ENCODE data around the gene MBD1.
A peak's percentile ranks its signal among the peaks of the same experiment; 100 is the strongest.
"Not testable (repeated sequence)": the region's sequence is repeated elsewhere in the genome, so short reads cannot be mapped to it uniquely, and the experiment has no call there.

Gene MBD1

GRCh38 chr18:50308851-50309250 is 27.5 kb upstream of the MBD1 start:
- H3K9ac ChIP-seq (ENCODE audit: low read depth, low read length); H3K4me1 ChIP-seq (ENCODE audit: insufficient read depth, low read length); H3K27ac ChIP-seq (ENCODE audit: low read depth, low read length); H3K4me3 ChIP-seq (ENCODE audit: low read length); H3K36me3 ChIP-seq (ENCODE audit: insufficient read depth, low read length); H3K9me3 ChIP-seq (ENCODE audit: insufficient read depth, low read depth, low read length): not testable (repeated sequence)
- WGBS, result 88% methylated on average over 5 of the region's 5 CpGs
- peaks cover 25% of the 10 kb centered on the region for H3K27me3 ChIP-seq (ENCODE audit: insufficient read depth, low read length)

- Histone ChIP-seq H3K9ac (ENCODE audit: low read depth, low read length) (no peak overlapping the region), H3K27me3 (ENCODE audit: insufficient read depth, low read length) (peaks cover 25% of the 10 kb centered on the region), H3K36me3 (ENCODE audit: insufficient read depth, low read length) (no peaks in the 10 kb centered on the region), H3K9me3 (ENCODE audit: insufficient read depth, low read depth, low read length) (peaks cover 10% of the 10 kb centered on the region; the same call in 1 of the 2 replicates), H3K4me3 (ENCODE audit: low read length) (peak overlapping the region; percentile 77), H3K27ac (ENCODE audit: low read depth, low read length) (no peak overlapping the region), H3K4me1 (ENCODE audit: insufficient read depth, low read length) (peaks cover 3% of the 10 kb centered on the region; the same call in 1 of the 2 replicates)
- WGBS, result 27% methylated on average over 24 of the region's 26 CpGs
These were observed 26.6 kb upstream of the MBD1 start for GRCh38 chr18:50307738-50308470.

DNA sequence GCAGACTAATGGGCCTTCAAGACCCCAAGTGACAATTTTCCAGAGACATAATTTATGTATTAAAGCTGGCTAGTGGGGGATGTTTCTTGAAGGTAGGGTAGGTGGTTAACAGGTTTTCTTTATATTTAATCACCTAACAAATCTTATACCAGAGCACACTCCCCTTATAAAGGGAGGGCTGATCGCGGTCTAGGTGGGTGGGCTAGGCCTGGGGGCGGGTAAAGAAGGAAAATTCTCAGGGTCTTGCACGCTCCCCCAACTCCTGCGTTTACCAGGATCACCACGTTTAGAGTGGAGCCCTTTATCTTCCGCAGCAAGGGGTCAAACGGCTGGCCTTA is 26.0 kb upstream of the MBD1 start:
- no peak overlapping the region for H3K9ac ChIP-seq (ENCODE audit: low read depth, low read length)
- H3K27me3 ChIP-seq (ENCODE audit: insufficient read depth, low read length), result peaks cover 25% of the 10 kb centered on the region
- no peaks in the 10 kb centered on the region for H3K36me3 ChIP-seq (ENCODE audit: insufficient read depth, low read length)
- WGBS, result 7% methylated on average over 8 of the region's 8 CpGs
- H3K4me1 ChIP-seq (ENCODE audit: insufficient read depth, low read length), result peaks cover 3% of the 10 kb centered on the region; the same call in 1 of the 2 replicates
- H3K9me3 ChIP-seq (ENCODE audit: insufficient read depth, low read depth, low read length), result peaks cover 10% of the 10 kb centered on the region; the same call in 1 of the 2 replicates
- H3K4me3 ChIP-seq (ENCODE audit: low read length), result peak overlapping the region; percentile 77
- no peak overlapping the region for H3K27ac ChIP-seq (ENCODE audit: low read depth, low read length)

GRCh38 chr18:50306944-50307343 is 25.6 kb upstream of the MBD1 start:
- peaks cover 10% of the 10 kb centered on the region; the same call in 1 of the 2 replicates for H3K9me3 ChIP-seq (ENCODE audit: insufficient read depth, low read depth, low read length)
- no peak overlapping the region for H3K27ac ChIP-seq (ENCODE audit: low read depth, low read length)
- H3K27me3 ChIP-seq (ENCODE audit: insufficient read depth, low read length), result peaks cover 25% of the 10 kb centered on the region
- no peaks in the 10 kb centered on the region for H3K36me3 ChIP-seq (ENCODE audit: insufficient read depth, low read length)
- no peak overlapping the region for H3K9ac ChIP-seq (ENCODE audit: low read depth, low read length)
- 89% methylated on average over 8 of the region's 8 CpGs for WGBS
- peaks cover 3% of the 10 kb centered on the region; the same call in 1 of the 2 replicates for H3K4me1 ChIP-seq (ENCODE audit: insufficient read depth, low read length)
- H3K4me3 ChIP-seq (ENCODE audit: low read length), result peak overlapping the region; percentile 77

DNA sequence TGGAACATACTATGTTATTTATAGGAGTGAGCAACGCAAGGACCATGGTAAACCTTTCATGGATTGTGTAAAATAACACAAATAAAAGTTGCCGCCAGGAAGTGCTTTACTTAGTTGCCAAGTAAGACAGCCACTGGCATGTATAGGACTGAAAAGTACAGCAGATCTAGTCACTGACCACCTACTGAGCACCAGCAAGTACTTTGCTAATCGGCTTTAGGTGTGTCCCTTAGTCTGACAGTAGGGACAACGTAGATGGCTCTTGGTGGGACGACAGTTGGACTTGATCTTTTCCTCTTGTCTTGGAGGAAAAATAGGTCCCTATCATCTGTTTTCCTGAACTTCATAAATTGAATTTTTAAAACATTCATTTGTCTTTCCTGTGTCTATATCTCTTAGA is 19.8 kb upstream of the MBD1 start:
- no peaks in the 10 kb centered on the region for H3K36me3 ChIP-seq (ENCODE audit: insufficient read depth, low read length)
- no peak overlapping the region for H3K27ac ChIP-seq (ENCODE audit: low read depth, low read length)
- H3K9me3 ChIP-seq (ENCODE audit: insufficient read depth, low read depth, low read length), result peaks cover 10% of the 10 kb centered on the region; the same call in 1 of the 2 replicates
- peaks cover 5% of the 10 kb centered on the region for H3K27me3 ChIP-seq (ENCODE audit: insufficient read depth, low read length)
- H3K4me3 ChIP-seq (ENCODE audit: low read length), result no peak overlapping the region
- 68% methylated on average over 5 of the region's 5 CpGs for WGBS
- no peak overlapping the region for H3K9ac ChIP-seq (ENCODE audit: low read depth, low read length)
- H3K4me1 ChIP-seq (ENCODE audit: insufficient read depth, low read length), result no peaks in the 10 kb centered on the region

DNA sequence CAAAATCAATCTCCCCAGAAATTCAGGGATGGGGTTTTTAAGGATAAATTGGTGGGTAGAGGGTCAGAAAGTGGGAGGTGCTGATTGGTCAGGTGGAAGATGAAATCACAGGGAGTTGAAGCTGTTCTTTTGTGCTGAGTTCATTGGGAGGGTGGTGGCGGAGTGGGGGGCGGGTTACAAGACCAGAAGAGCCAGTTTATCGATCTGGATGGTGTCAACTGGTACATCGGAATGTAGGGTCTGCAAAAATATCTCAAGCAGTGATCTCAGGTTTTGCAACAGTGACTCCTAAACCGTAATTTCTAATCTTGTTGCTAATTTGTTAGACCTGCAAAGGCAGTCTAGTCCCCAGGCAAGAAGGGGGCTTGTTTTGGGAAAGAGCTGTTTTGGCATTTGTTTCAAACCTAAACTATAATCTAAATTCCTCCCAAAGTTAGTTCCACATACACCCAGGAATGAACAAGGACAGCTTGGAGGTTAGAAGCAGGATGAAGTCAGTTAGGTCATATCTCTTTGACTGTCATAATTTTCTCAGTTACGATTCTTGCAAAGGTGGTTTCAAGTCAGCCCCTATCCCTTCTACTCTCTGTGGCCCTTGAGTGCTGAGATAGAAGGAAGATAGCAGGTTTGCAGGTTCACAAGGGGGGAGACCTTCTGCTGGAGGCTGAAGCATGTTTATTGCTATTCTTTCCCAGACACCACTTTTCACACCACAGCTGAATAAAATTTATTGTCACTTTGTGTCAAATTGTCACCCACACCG is 18.5 kb upstream of the MBD1 start:
- H3K36me3 ChIP-seq (ENCODE audit: insufficient read depth, low read length), result no peaks in the 10 kb centered on the region
- H3K9ac ChIP-seq (ENCODE audit: low read depth, low read length), result no peak overlapping the region
- no peaks in the 10 kb centered on the region for H3K4me1 ChIP-seq (ENCODE audit: insufficient read depth, low read length)
- no peak overlapping the region for H3K27ac ChIP-seq (ENCODE audit: low read depth, low read length)
- H3K27me3 ChIP-seq (ENCODE audit: insufficient read depth, low read length), result peaks cover 3% of the 10 kb centered on the region
- H3K9me3 ChIP-seq (ENCODE audit: insufficient read depth, low read depth, low read length), result peaks cover 4% of the 10 kb centered on the region; the same call in 1 of the 2 replicates
- no peak overlapping the region for H3K4me3 ChIP-seq (ENCODE audit: low read length)
- 89% methylated on average over 6 of the region's 7 CpGs for WGBS

GRCh38 chr18:50298443-50299284 is 17.3 kb upstream of the MBD1 start:
- no peak overlapping the region for H3K27ac ChIP-seq (ENCODE audit: low read depth, low read length)
- H3K4me3 ChIP-seq (ENCODE audit: low read length), result no peak overlapping the region
- H3K9ac ChIP-seq (ENCODE audit: low read depth, low read length), result no peak overlapping the region
- no peaks in the 10 kb centered on the region for H3K4me1 ChIP-seq (ENCODE audit: insufficient read depth, low read length)
- no peaks in the 10 kb centered on the region for H3K36me3 ChIP-seq (ENCODE audit: insufficient read depth, low read length)
- H3K27me3 ChIP-seq (ENCODE audit: insufficient read depth, low read length), result peaks cover 3% of the 10 kb centered on the region
- H3K9me3 ChIP-seq (ENCODE audit: insufficient read depth, low read depth, low read length), result no peaks in the 10 kb centered on the region
- WGBS, result 95% methylated on average over 49 of the region's 49 CpGs

DNA sequence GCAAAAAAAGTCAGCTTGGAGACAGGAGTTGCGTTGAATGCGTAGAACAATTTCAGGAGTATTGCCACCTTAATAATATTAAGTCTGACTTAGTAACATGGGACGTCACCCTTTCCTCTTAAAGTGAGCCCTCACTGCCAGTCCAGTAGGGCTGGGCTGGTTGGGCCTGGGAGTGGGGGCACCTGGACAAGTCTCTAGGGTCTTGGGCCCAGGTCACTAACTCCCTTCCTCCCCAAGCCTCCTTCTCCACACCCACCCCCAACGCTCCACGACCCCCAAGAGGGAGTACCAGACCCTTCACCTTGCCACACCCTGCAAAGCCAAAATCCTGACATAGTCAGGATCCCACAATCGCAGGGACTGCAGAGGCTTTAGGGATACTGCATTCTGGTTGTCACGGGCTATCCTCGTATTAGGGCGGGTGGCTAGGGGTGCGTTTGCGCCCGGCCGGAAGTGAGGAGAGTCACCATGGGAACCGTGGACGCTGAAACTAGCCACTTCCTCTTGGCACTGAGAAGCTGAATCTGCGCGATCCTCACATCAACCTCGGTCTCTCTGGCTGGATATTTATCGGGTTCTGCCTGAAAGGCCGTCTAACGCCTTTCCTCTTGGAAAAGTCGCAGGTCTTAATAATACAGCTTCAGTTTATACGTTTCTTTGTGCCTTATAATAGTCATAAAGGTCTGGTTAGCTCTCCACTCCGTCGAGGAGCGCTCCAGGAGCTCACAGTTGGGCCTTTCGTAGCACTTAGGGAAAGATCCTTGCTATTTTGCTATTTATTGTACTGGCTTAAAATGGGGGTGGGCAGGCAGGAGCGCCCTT is 16.5 kb upstream of the MBD1 start:
- peak overlapping the region; percentile 57 for H3K4me3 ChIP-seq (ENCODE audit: low read length)
- WGBS, result 77% methylated on average over 28 of the region's 28 CpGs

DNA sequence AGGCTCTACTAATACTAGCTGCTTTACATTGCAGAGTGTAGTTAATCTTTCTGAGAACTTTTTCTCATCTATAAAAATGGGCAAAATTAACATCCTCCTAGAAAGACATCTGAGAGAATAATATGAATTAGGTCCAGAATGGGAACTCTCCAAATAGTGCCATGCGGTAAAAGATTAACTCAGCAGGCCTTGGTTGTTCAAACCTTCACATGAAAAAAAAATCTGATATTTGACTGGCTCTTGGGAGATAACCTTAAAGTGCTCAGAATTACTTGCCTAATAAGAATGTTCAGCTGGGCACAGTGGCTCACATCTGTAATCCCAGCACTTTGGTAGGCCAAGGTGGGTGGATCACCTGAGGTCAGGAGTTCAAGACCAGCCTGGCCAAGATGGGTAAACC is 11.7 kb upstream of the MBD1 start:
- Histone ChIP-seq H3K9ac (ENCODE audit: low read depth, low read length) (no peak overlapping the region), H3K36me3 (ENCODE audit: insufficient read depth, low read length) (no peaks in the 10 kb centered on the region), H3K9me3 (ENCODE audit: insufficient read depth, low read depth, low read length) (no peaks in the 10 kb centered on the region), H3K27ac (ENCODE audit: low read depth, low read length) (no peak overlapping the region), H3K4me3 (ENCODE audit: low read length) (no peak overlapping the region), H3K27me3 (ENCODE audit: insufficient read depth, low read length) (peaks cover 3% of the 10 kb centered on the region), H3K4me1 (ENCODE audit: insufficient read depth, low read length) (no peaks in the 10 kb centered on the region)
- 100% methylated on average over 1 of the region's 1 CpG for WGBS

More for the DNA sequence above, 16.5 kb upstream of the MBD1 start:
- no peaks in the 10 kb centered on the region for H3K36me3 ChIP-seq (ENCODE audit: insufficient read depth, low read length)
- no peak overlapping the region for H3K9ac ChIP-seq (ENCODE audit: low read depth, low read length)
- H3K9me3 ChIP-seq (ENCODE audit: insufficient read depth, low read depth, low read length), result no peaks in the 10 kb centered on the region
- H3K27me3 ChIP-seq (ENCODE audit: insufficient read depth, low read length), result peaks cover 3% of the 10 kb centered on the region
- no peak overlapping the region for H3K27ac ChIP-seq (ENCODE audit: low read depth, low read length)
- no peaks in the 10 kb centered on the region for H3K4me1 ChIP-seq (ENCODE audit: insufficient read depth, low read length)

- H3K27ac ChIP-seq (ENCODE audit: low read depth, low read length), result no peak overlapping the region
- H3K4me3 ChIP-seq (ENCODE audit: low read length), result no peak overlapping the region
- 92% methylated on average over 4 of the region's 4 CpGs for WGBS
- no peaks in the 10 kb centered on the region for H3K9me3 ChIP-seq (ENCODE audit: insufficient read depth, low read depth, low read length)
- no peaks in the 10 kb centered on the region for H3K27me3 ChIP-seq (ENCODE audit: insufficient read depth, low read length)
- peaks cover 18% of the 10 kb centered on the region for H3K36me3 ChIP-seq (ENCODE audit: insufficient read depth, low read length)
- H3K9ac ChIP-seq (ENCODE audit: low read depth, low read length), result no peak overlapping the region
- no peaks in the 10 kb centered on the region for H3K4me1 ChIP-seq (ENCODE audit: insufficient read depth, low read length)
These were observed 7.8 kb upstream of the MBD1 start for GRCh38 chr18:50289108-50289443.
